LNCAP (cell line): ENCODE data around the gene SEC24C.
A peak's percentile ranks its signal among the peaks of the same experiment; 100 is the strongest.

Experiments used
- CTCF ChIP-seq: fragments of 450-650 bp; IDR thresholded peaks from 2 replicates; pipeline ENCODE4 v1.5.1; 2017; ENCODE audit warnings: mild to moderate bottlenecking

The SEC24C gene

DNA sequence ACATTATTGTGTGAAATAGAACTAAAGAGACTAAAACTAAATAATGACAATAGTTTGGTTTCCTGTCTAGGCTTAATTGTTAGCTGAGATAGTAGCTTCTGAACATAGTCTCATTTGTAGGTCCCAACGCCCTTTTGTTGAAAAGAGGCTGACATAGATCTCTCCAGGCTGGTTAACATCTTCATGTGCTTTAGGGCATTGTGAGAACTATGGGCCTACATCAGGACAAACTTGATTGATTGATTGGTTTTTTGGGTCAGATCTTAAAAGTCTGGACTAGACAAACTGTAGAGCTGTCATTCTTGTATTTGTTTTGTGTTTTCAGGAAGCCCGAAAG is 38.5 kb downstream of the SEC24C start:
- TF ChIP-seq CTCF = no peak

DNA sequence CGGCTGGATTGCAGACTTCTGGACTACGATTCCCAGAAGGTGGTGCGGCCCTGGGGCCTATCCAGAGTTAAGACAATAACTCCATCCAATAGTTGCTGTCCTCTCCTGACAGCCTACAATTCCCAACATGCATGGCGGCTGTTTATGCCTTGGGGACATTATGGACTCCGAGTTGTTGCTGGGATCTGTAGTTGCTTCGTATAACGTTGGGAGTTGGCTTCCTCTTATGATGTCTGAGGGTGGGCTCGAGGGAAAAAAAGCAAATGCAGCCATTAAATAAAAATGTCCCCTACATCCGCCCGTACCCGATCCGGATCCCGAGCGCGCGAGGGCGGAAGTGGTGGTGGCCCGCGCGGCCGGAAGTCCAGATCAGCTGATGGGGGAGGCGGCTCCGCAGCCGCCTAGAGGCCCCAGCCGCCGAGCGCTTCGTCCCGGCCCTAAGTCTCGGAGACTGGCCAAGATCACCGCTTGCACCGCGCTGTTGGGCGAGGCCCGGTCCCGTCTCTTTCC is 41.1 kb downstream of the SEC24C start, which contains the start of gene ZSWIM8:
TSS of gene ZSWIM8 (plus strand) at position 396 of the 510 bp plus-strand sequence. CDS start 273 bp downstream, outside the sequence.
- no peak for TF ChIP-seq CTCF

GRCh38 chr10:73785721-73786511 is 41.7 kb downstream of the SEC24C start:
- no peak for TF ChIP-seq CTCF

DNA sequence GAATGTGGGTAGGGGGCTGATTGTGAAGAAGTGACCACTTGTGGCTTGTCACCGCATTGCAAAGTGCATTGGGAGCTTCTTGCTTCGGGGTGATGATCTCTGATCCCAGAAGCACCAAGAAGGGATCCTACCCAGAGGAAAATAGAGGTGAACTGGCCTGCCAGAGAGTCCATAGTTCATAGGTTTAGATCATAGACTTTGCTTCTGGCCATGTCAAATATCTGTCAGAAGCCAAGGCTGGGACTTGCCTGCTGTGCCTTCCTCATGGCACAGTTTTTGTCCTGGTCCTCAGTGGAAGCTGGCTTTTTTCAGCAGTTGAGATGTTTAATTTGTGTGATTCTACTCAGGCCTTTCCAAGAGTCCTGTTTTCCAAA is 42.3 kb downstream of the SEC24C start:
- peak; percentile 12; the same call in 1 of the 2 replicates for TF ChIP-seq CTCF

GRCh38 chr10:73788864-73789658 is 44.9 kb downstream of the SEC24C start:
- TF ChIP-seq CTCF = no peak

GRCh38 chr10:73789659-73790055 is 45.5 kb downstream of the SEC24C start:
- TF ChIP-seq CTCF = no peak

GRCh38 chr10:73790886-73791625 is 46.9 kb downstream of the SEC24C start:
- no peak for TF ChIP-seq CTCF
